Skin epidermis (tissue), 12 donors: Measurements from ENCODE around the gene EIF4G3.
"Not testable (repeated sequence)": the region's sequence is repeated elsewhere in the genome, so short reads cannot be mapped to it uniquely, and the experiment has no call there.

Experiments used
- H3K27ac ChIP-seq, 21 experiments: fragments of 200-600 bp; sonication (generic) in 11 of 21; one replicate each; pipeline ENCODE4 v1.5.0; 2020; ENCODE audit warnings: mild to moderate bottlenecking in 3 of 21, inconsistent platforms in 2 of 21, moderate library complexity in 2 of 21
- H3K4me3 ChIP-seq, 7 experiments: fragments of 200-600 bp; sonication (generic) in 2 of 7; one replicate each; pipeline ENCODE4 v1.5.0; 2020; ENCODE audit warnings: inconsistent platforms in 2 of 7, mild to moderate bottlenecking in 2 of 7, moderate library complexity in 1 of 7

The EIF4G3 gene

GRCh38 chr1:20814534-20814871 lies 362.2 kb downstream of the EIF4G3 start:
- H3K27ac ChIP-seq = no peak overlapping the region
- H3K4me3 ChIP-seq = no peak overlapping the region

- Histone ChIP-seq H3K4me3 (no peak overlapping the region), H3K27ac (no peak overlapping the region)
Measured at GRCh38 chr1:20811916-20812315, 364.8 kb downstream of the EIF4G3 start.

GRCh38 chr1:20793236-20793635 lies 383.5 kb downstream of the EIF4G3 start:
- no peak overlapping the region for H3K27ac ChIP-seq
- no peak overlapping the region for H3K4me3 ChIP-seq

- no peak overlapping the region for H3K4me3 ChIP-seq
- no peak overlapping the region for H3K27ac ChIP-seq
Measured at GRCh38 chr1:20792196-20792595, 384.5 kb downstream of the EIF4G3 start.

- Histone ChIP-seq H3K27ac (no peak overlapping the region), H3K4me3 (no peak overlapping the region)
Measured at GRCh38 chr1:20790785-20791184, 385.9 kb downstream of the EIF4G3 start.

- not testable (repeated sequence) for H3K27ac ChIP-seq, H3K4me3 ChIP-seq
Measured at GRCh38 chr1:20789598-20789997, 387.1 kb downstream of the EIF4G3 start.

- H3K4me3 ChIP-seq = peak overlapping the region; percentile 86 to 99 (median 94)
- peak overlapping the region; percentile 75 to 99 (median 95) for H3K27ac ChIP-seq
Measured at GRCh38 chr1:20787840-20788795, 388.6 kb downstream of the EIF4G3 start.

GRCh38 chr1:20787029-20787839 lies 389.5 kb downstream of the EIF4G3 start, which contains the start of gene HP1BP3:
Gene HP1BP3, minus strand, starts transcription at chr1:20787307. Its CDS starts 6,867 bp downstream, at chr1:20780440.
- Histone ChIP-seq H3K27ac (peak within 1 kb of the TSS; percentile 86 to 99 (median 96)), H3K4me3 (peak within 1 kb of the TSS; percentile 86 to 99 (median 94))

GRCh38 chr1:20786253-20787028 lies 390.3 kb downstream of the EIF4G3 start:
- H3K4me3 ChIP-seq = peak overlapping the region; percentile 86 to 99 (median 94)
- H3K27ac ChIP-seq = peak overlapping the region; percentile 86 to 99 (median 96)

- peak overlapping the region; percentile 86 to 99 (median 94) for H3K4me3 ChIP-seq
- peak overlapping the region; percentile 74 to 99 (median 96) for H3K27ac ChIP-seq
Measured at GRCh38 chr1:20785907-20786252, 390.8 kb downstream of the EIF4G3 start.

- Histone ChIP-seq H3K27ac (no peak overlapping the region), H3K4me3 (no peak overlapping the region)
Measured at GRCh38 chr1:20775700-20776099, 401.0 kb downstream of the EIF4G3 start.

- Histone ChIP-seq H3K27ac (no peak overlapping the region), H3K4me3 (no peak overlapping the region)
Measured at GRCh38 chr1:20771780-20772179, 404.9 kb downstream of the EIF4G3 start.

GRCh38 chr1:20770314-20771087 lies 406.2 kb downstream of the EIF4G3 start:
- no peak overlapping the region for H3K27ac ChIP-seq
- no peak overlapping the region for H3K4me3 ChIP-seq

GRCh38 chr1:20767271-20767670 lies 409.4 kb downstream of the EIF4G3 start:
- no peak overlapping the region for H3K27ac ChIP-seq
- no peak overlapping the region for H3K4me3 ChIP-seq

GRCh38 chr1:20763417-20763816 lies 413.3 kb downstream of the EIF4G3 start:
- Histone ChIP-seq H3K4me3 (no peak overlapping the region), H3K27ac (no peak overlapping the region)

GRCh38 chr1:20760322-20760721 lies 416.4 kb downstream of the EIF4G3 start:
- H3K4me3 ChIP-seq = no peak overlapping the region
- no peak overlapping the region for H3K27ac ChIP-seq
